GM23338 (cell line): ENCODE data around the gene KCNQ1OT1. TPM values are rescaled to one million over a fixed set of nuclear protein-coding genes. Genes with fewer than 3 reads are reported as not detected.

Experiments used
- ATAC-seq: fragments of 200-7000 bp; cut with Tn5 transposase; 3 replicates; pipeline ENCODE4 v1.9.1; 2020
- DNase-seq: peaks from one replicate; pipeline ENCODE4 v3.0.0-alpha.2; 2015; ENCODE audit warnings: low spot score
- H2AFZ ChIP-seq: fragments of 200-600 bp; sonication (generic); 2 replicates; pipeline ENCODE4 v1.8.0; 2016; ENCODE audit warnings: antibody characterized with exemption, mild to moderate bottlenecking, moderate library complexity
- H3F3A ChIP-seq: fragments of 200-600 bp; sonication (generic); replicated peaks from 2 replicates; pipeline ENCODE4 v1.8.0; 2017; ENCODE audit warnings: antibody characterized with exemption, mixed run types, low read depth
- H3K27ac ChIP-seq: fragments of 200-600 bp; sonication (generic); 2 replicates; pipeline ENCODE4 v1.6.1; 2016; ENCODE audit warnings: low read depth
- H3K27me3 ChIP-seq: fragments of 200-600 bp; sonication (generic); 2 replicates; pipeline ENCODE4 v1.8.0; 2016; ENCODE audit warnings: mild to moderate bottlenecking, mixed run types, moderate library complexity; ENCODE audit not compliant: insufficient read depth
- H3K36me3 ChIP-seq: fragments of 200-600 bp; sonication (generic); 2 replicates; pipeline ENCODE4 v1.8.0; 2016; ENCODE audit warnings: mild to moderate bottlenecking; ENCODE audit not compliant: insufficient read depth
- H3K4me1 ChIP-seq: fragments of 200-600 bp; sonication (generic); 2 replicates; pipeline ENCODE4 v1.8.0; 2016; ENCODE audit warnings: mild to moderate bottlenecking, moderate library complexity; ENCODE audit not compliant: insufficient read depth
- H3K4me2 ChIP-seq: fragments of 200-600 bp; sonication (generic); 2 replicates; pipeline ENCODE4 v1.7.1; 2017; ENCODE audit warnings: mixed run types
- H3K4me3 ChIP-seq: fragments of 200-600 bp; sonication (generic); 2 replicates; pipeline ENCODE4 v1.6.1; 2016; ENCODE audit warnings: mixed run types
- H3K79me2 ChIP-seq: fragments of 200-600 bp; sonication (generic); replicated peaks from 2 replicates; pipeline ENCODE4 v1.8.0; 2017; ENCODE audit warnings: mild to moderate bottlenecking; ENCODE audit not compliant: insufficient read depth
- H3K9me2 ChIP-seq: fragments of 200-600 bp; sonication (generic); 2 replicates; pipeline ENCODE4 v1.8.0; 2017; ENCODE audit not compliant: insufficient read depth
- H4K20me1 ChIP-seq: fragments of 200-600 bp; sonication (generic); replicated peaks from 2 replicates; pipeline ENCODE4 v1.8.0; 2017; ENCODE audit warnings: mild to moderate bottlenecking; ENCODE audit not compliant: insufficient read depth
- H3K27ac Mint-ChIP-seq: 2 replicates; pipeline ENCODE4 v1.8.0; 2020; ENCODE audit warnings: inconsistent platforms, mild to moderate bottlenecking, moderate library complexity, mixed read lengths
- H3K27me3 Mint-ChIP-seq: 3 replicates; pipeline ENCODE4 v1.8.0; 2022; ENCODE audit warnings: low read depth, mild to moderate bottlenecking, moderate library complexity, mixed read lengths, inconsistent platforms; ENCODE audit not compliant: insufficient read depth, poor library complexity
- H3K36me3 Mint-ChIP-seq: 3 replicates; pipeline ENCODE4 v1.8.0; 2021; ENCODE audit warnings: low read depth, mild to moderate bottlenecking, inconsistent platforms, moderate library complexity, mixed read lengths
- H3K4me1 Mint-ChIP-seq: 3 replicates; pipeline ENCODE4 v1.8.0; 2020; ENCODE audit warnings: mild to moderate bottlenecking, inconsistent platforms, mixed read lengths
- H3K4me3 Mint-ChIP-seq: 3 replicates; pipeline ENCODE4 v1.8.0; 2021; ENCODE audit warnings: moderate library complexity, mild to moderate bottlenecking, inconsistent platforms, mixed read lengths
- H3K9me3 Mint-ChIP-seq: 3 replicates; pipeline ENCODE4 v1.8.0; 2020; ENCODE audit warnings: moderate library complexity, mild to moderate bottlenecking, inconsistent platforms, mixed read lengths
- EZH2phosphoT487 ChIP-seq: fragments of 200-600 bp; sonication (generic); IDR thresholded peaks from one replicate; pipeline ENCODE4 v1.8.1; 2018; ENCODE audit warnings: antibody characterized with exemption; ENCODE audit not compliant: unreplicated experiment
- JUNB ChIP-seq: IDR thresholded peaks from one replicate; pipeline ENCODE4 v1.6.1; 2016; ENCODE audit warnings: antibody characterized with exemption; ENCODE audit not compliant: unreplicated experiment
- POLR2AphosphoS5 ChIP-seq: IDR thresholded peaks from 2 replicates; pipeline ENCODE4 v1.6.1; 2016; ENCODE audit warnings: antibody characterized with exemption, low read depth
- STAT1 ChIP-seq: IDR thresholded peaks from one replicate; pipeline ENCODE4 v1.6.1; 2016; ENCODE audit warnings: antibody characterized with exemption; ENCODE audit not compliant: unreplicated experiment
- ZNF331 ChIP-seq: fragments of 250-450 bp; sonication (Bioruptor Pico); IDR thresholded peaks from 2 replicates; pipeline ENCODE4 v1.5.0; 2020; ENCODE audit warnings: low read depth, mild to moderate bottlenecking, moderate library complexity
- polyA plus RNA-seq: library from polyadenylated mRNA; unstranded; fragments of >200 nt; fragmentation: Nextera tagmentation; extraction: Ambion mirVana; gene quantifications from 2 replicates; pipeline ENCODE4 v1.2.1, GENCODE V29; 2016
- total RNA-seq: library from RNA; depleted of rRNA; stranded (reverse); fragments of >200 nt; shearing (Covaris generic); gene quantifications from 2 replicates; pipeline ENCODE4 v1.2.3, GENCODE V29; 2014
- TF ChIP-seq, protein P1 (sequence below), 2 experiments: fragments of 200-600 bp in 1 of 2; sonication (generic) in 1 of 2; conservative IDR thresholded peaks; 2 replicates each; pipeline versions ENCODE4 v1.5.1 to v1.6.1; 2016 to 2017; ENCODE audit warnings: antibody characterized with exemption in 2 of 2, low read depth in 2 of 2, mild to moderate bottlenecking in 2 of 2, moderate library complexity in 1 of 2
- TF ChIP-seq, protein P2 (sequence below): IDR thresholded peaks from one replicate; pipeline ENCODE4 v1.6.1; 2018; ENCODE audit warnings: antibody characterized with exemption; ENCODE audit not compliant: unreplicated experiment
- TF ChIP-seq, protein P3 (sequence below): fragments of 250-450 bp; sonication (Bioruptor Pico); IDR thresholded peaks from 2 replicates; pipeline ENCODE4 v1.5.0; 2020; ENCODE audit warnings: mild to moderate bottlenecking, moderate library complexity

Gene KCNQ1OT1
- total and polyA plus RNA-seq, 2 experiments from 2014 or later = 1.5 to 4.2 TPM

DNA sequence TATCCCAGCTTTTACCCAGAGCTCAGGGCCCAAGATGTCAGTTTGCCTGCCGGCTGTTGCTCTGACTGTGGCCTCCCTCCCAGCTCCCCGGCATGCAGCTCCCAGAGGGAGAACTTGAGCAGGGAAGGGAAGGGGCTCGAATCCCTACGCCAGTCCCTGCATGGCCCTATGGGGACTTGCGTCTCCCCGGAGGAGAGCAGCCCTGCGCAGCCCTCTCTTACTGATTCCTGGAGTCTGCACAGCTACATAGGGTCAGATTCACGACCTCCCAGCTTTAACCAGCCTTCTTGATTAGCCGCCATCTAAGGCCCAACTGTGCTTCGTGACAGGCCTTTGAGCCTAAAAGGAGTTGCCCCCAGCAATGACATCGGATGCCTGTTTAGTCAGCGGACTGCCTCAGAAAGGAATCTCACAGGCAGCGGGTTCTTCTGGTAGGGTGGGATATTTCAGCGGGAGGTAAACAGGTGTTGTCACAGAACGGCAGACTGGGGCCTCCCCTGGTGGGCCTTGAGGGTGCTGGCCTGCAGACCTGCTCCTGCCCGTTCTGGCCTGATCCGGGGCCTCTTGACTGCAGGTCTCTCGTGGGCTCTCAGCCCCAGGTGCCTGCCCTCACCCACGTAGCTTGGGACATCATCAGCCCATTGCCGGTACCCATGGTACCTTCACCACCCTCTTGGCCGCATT is 43.8 kb upstream of the KCNQ1OT1 start:
- H3F3A ChIP-seq = no peaks in the 10 kb centered on the region
- TF ChIP-seq, protein P1, sequence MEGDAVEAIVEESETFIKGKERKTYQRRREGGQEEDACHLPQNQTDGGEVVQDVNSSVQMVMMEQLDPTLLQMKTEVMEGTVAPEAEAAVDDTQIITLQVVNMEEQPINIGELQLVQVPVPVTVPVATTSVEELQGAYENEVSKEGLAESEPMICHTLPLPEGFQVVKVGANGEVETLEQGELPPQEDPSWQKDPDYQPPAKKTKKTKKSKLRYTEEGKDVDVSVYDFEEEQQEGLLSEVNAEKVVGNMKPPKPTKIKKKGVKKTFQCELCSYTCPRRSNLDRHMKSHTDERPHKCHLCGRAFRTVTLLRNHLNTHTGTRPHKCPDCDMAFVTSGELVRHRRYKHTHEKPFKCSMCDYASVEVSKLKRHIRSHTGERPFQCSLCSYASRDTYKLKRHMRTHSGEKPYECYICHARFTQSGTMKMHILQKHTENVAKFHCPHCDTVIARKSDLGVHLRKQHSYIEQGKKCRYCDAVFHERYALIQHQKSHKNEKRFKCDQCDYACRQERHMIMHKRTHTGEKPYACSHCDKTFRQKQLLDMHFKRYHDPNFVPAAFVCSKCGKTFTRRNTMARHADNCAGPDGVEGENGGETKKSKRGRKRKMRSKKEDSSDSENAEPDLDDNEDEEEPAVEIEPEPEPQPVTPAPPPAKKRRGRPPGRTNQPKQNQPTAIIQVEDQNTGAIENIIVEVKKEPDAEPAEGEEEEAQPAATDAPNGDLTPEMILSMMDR (conservative IDR thresholded peaks at IDR 0.05; ENCODE audit: low read depth in 2 of 2) = 0 out of 4 replicates have a peak, but pooled peaks of 1 of the 2 experiments have one; percentile 11
- no peak for TF ChIP-seq JUNB
- H3K4me3 ChIP-seq = no peak overlapping the region
- no peaks in the 10 kb centered on the region for H3K36me3 ChIP-seq
- H3K4me1 ChIP-seq = no peaks in the 10 kb centered on the region
- no peaks in the 10 kb centered on the region for H3K36me3 Mint-ChIP-seq
- ATAC-seq (no peak), DNase-seq (no peak)
- H3K4me3 Mint-ChIP-seq = no peak overlapping the region
- peaks cover 34% of the 10 kb centered on the region for H3K27me3 Mint-ChIP-seq
- peaks cover 17% of the 10 kb centered on the region for H3K27me3 ChIP-seq
- H3K9me3 Mint-ChIP-seq = peaks cover 3% of the 10 kb centered on the region; the same call in 1 of the 3 replicates
- H3K79me2 ChIP-seq = no peaks in the 10 kb centered on the region
- no peak overlapping the region for H3K27ac Mint-ChIP-seq
- H3K4me1 Mint-ChIP-seq = no peaks in the 10 kb centered on the region; the same call in 2 of the 3 replicates
- no peak overlapping the region for H3K27ac ChIP-seq
- no peaks in the 10 kb centered on the region for H4K20me1 ChIP-seq
- H3K9me2 ChIP-seq = no peaks in the 10 kb centered on the region
- H3K4me2 ChIP-seq = no peak overlapping the region
- H2AFZ ChIP-seq = no peak overlapping the region

DNA sequence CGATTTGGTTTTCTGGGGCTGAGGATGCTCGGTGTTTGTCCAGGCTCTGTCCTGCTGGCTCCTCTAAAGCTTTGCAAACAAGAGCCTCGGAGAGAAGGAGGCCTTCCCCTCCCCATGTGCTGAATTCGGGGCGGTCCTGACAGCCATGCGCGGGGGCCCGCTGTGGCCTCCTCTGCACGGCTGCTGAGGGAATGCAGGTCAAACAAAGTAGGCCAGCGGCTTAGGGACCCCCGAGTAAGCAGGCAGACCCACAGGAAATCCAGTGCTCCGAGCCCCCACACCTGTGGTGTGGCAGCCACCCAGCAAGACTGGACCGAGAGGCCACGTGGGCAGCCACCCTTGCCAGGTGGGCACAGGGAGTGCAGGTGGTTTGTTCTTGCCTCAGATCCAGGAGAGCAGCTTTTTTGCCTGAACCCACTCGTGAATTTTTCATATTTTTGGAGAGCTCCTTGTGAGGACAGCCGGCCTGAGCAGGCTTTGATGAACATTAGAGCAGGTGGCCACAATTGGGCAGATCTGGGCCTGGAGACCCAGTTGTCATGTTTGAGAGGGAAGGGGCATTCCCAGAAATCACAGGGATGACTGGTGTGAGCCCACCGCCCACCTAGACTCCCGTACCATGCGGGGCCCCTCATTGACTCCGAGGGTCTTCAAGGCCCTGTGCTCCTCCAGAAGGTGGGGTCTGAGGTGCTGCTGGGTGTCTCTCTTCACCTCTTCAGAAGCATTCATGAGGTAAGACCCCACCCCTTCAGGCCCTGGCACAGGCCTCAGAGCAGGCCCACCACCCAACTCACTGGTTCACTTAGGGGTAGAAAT is 43.0 kb upstream of the KCNQ1OT1 start:
- peaks cover 17% of the 10 kb centered on the region for H3K27me3 ChIP-seq
- no peaks in the 10 kb centered on the region for H3K36me3 ChIP-seq
- Mint-ChIP-seq H3K27ac (no peak overlapping the region), H3K36me3 (no peaks in the 10 kb centered on the region), H3K4me1 (no peaks in the 10 kb centered on the region; the same call in 1 of the 3 replicates), H3K9me3 (peaks cover 3% of the 10 kb centered on the region; the same call in 1 of the 3 replicates), H3K27me3 (peaks cover 34% of the 10 kb centered on the region), H3K4me3 (no peak overlapping the region)
- H3K27ac ChIP-seq = no peak overlapping the region
- ATAC-seq (no peak), DNase-seq (no peak)
- no peak overlapping the region for H3K4me2 ChIP-seq
- no peaks in the 10 kb centered on the region for H3K9me2 ChIP-seq
- H4K20me1 ChIP-seq = no peaks in the 10 kb centered on the region
- H3K4me1 ChIP-seq = no peaks in the 10 kb centered on the region
- H2AFZ ChIP-seq = no peak overlapping the region
- no peaks in the 10 kb centered on the region for H3K79me2 ChIP-seq
- H3F3A ChIP-seq = no peaks in the 10 kb centered on the region
- no peak overlapping the region for H3K4me3 ChIP-seq
- TF ChIP-seq ZNF331 (no peak), POLR2AphosphoS5 (no peak), EZH2phosphoT487 (no peak), STAT1 (no peak)
- TF ChIP-seq, protein P2, sequence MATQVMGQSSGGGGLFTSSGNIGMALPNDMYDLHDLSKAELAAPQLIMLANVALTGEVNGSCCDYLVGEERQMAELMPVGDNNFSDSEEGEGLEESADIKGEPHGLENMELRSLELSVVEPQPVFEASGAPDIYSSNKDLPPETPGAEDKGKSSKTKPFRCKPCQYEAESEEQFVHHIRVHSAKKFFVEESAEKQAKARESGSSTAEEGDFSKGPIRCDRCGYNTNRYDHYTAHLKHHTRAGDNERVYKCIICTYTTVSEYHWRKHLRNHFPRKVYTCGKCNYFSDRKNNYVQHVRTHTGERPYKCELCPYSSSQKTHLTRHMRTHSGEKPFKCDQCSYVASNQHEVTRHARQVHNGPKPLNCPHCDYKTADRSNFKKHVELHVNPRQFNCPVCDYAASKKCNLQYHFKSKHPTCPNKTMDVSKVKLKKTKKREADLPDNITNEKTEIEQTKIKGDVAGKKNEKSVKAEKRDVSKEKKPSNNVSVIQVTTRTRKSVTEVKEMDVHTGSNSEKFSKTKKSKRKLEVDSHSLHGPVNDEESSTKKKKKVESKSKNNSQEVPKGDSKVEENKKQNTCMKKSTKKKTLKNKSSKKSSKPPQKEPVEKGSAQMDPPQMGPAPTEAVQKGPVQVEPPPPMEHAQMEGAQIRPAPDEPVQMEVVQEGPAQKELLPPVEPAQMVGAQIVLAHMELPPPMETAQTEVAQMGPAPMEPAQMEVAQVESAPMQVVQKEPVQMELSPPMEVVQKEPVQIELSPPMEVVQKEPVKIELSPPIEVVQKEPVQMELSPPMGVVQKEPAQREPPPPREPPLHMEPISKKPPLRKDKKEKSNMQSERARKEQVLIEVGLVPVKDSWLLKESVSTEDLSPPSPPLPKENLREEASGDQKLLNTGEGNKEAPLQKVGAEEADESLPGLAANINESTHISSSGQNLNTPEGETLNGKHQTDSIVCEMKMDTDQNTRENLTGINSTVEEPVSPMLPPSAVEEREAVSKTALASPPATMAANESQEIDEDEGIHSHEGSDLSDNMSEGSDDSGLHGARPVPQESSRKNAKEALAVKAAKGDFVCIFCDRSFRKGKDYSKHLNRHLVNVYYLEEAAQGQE = no peak
- TF ChIP-seq, protein P3, sequence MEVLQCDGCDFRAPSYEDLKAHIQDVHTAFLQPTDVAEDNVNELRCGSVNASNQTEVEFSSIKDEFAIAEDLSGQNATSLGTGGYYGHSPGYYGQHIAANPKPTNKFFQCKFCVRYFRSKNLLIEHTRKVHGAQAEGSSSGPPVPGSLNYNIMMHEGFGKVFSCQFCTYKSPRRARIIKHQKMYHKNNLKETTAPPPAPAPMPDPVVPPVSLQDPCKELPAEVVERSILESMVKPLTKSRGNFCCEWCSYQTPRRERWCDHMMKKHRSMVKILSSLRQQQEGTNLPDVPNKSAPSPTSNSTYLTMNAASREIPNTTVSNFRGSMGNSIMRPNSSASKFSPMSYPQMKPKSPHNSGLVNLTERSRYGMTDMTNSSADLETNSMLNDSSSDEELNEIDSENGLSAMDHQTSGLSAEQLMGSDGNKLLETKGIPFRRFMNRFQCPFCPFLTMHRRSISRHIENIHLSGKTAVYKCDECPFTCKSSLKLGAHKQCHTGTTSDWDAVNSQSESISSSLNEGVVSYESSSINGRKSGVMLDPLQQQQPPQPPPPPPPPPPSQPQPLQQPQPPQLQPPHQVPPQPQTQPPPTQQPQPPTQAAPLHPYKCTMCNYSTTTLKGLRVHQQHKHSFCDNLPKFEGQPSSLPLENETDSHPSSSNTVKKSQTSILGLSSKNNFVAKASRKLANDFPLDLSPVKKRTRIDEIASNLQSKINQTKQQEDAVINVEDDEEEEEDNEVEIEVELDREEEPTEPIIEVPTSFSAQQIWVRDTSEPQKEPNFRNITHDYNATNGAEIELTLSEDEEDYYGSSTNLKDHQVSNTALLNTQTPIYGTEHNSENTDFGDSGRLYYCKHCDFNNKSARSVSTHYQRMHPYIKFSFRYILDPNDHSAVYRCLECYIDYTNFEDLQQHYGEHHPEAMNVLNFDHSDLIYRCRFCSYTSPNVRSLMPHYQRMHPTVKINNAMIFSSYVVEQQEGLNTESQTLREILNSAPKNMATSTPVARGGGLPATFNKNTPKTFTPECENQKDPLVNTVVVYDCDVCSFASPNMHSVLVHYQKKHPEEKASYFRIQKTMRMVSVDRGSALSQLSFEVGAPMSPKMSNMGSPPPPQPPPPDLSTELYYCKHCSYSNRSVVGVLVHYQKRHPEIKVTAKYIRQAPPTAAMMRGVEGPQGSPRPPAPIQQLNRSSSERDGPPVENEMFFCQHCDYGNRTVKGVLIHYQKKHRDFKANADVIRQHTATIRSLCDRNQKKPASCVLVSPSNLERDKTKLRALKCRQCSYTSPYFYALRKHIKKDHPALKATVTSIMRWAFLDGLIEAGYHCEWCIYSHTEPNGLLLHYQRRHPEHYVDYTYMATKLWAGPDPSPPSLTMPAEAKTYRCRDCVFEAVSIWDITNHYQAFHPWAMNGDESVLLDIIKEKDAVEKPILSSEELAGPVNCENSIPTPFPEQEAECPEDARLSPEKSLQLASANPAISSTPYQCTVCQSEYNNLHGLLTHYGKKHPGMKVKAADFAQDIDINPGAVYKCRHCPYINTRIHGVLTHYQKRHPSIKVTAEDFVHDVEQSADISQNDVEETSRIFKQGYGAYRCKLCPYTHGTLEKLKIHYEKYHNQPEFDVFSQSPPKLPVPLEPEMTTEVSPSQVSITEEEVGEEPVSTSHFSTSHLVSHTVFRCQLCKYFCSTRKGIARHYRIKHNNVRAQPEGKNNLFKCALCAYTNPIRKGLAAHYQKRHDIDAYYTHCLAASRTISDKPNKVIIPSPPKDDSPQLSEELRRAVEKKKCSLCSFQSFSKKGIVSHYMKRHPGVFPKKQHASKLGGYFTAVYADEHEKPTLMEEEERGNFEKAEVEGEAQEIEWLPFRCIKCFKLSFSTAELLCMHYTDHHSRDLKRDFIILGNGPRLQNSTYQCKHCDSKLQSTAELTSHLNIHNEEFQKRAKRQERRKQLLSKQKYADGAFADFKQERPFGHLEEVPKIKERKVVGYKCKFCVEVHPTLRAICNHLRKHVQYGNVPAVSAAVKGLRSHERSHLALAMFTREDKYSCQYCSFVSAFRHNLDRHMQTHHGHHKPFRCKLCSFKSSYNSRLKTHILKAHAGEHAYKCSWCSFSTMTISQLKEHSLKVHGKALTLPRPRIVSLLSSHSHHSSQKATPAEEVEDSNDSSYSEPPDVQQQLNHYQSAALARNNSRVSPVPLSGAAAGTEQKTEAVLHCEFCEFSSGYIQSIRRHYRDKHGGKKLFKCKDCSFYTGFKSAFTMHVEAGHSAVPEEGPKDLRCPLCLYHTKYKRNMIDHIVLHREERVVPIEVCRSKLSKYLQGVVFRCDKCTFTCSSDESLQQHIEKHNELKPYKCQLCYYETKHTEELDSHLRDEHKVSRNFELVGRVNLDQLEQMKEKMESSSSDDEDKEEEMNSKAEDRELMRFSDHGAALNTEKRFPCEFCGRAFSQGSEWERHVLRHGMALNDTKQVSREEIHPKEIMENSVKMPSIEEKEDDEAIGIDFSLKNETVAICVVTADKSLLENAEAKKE (CRISPR knock-in tag) = no peak
